HepG2 (cell line): Measurements from ENCODE around the gene SLC29A3. TPM values are rescaled to one million over a fixed set of nuclear protein-coding genes. Genes with fewer than 3 reads are reported as not detected.

Experiments used
- ATAC-seq: fragments of 200-7000 bp; cut with Tn5 transposase; 3 replicates; pipeline ENCODE4 v1.9.1; 2020; ENCODE audit warnings: mild to moderate bottlenecking, moderate library complexity
- BruUV-seq: library from RNA; stranded (reverse); fragments of 400-500 nt; replicated peaks from 2 replicates; lab custom pipeline; 2021; lab: Mats Ljungman, UMichigan
- CTCF ChIA-PET: fragments of 300-600 bp; formaldehyde crosslinking; extraction: SDS; loops from one replicate; lab custom pipeline; 2021; ENCODE audit warnings: low total read pairs, inconsistent platforms, low intra/inter-chr PET ratio; lab: Yijun Ruan, JAX
- POLR2A ChIA-PET: fragments of 350-600 bp; sonication (Branson Sonifier 250); formaldehyde crosslinking; loops from one replicate; lab custom pipeline; 2020; ENCODE audit warnings: antibody characterized with exemption, inconsistent platforms; lab: Yijun Ruan, JAX
- DNase-seq: peaks from one replicate; pipeline ENCODE4 v3.0.0-alpha.2; 2015; ENCODE audit warnings: low spot score
- FAIRE-seq: peaks from 3 replicates; lab custom pipeline; 2011; peaks lifted over from hg19 to GRCh38; lab: Jason Lieb, UNC
- H2AFZ ChIP-seq: one replicate; pipeline ENCODE4 v1.6.1; 2011; ENCODE audit warnings: low read length, inconsistent platforms
- H3K27ac ChIP-seq: fragments of 300-600 bp; 3 replicates; pipeline ENCODE4 v1.8.0; 2011; ENCODE audit warnings: mixed run types, mild to moderate bottlenecking, mixed read lengths, low read length, inconsistent platforms; ENCODE audit not compliant: insufficient read depth; ENCODE audit errors: extremely low read length
- H3K27me3 ChIP-seq, 2 experiments: fragments of 200-600 bp in 1 of 2; 2 replicates in 1 of 2; 3 replicates in 1 of 2; pipeline versions ENCODE4 v1.6.0 to v1.8.0; 2011; ENCODE audit warnings: low read length in 2 of 2, mild to moderate bottlenecking in 2 of 2, moderate library complexity in 2 of 2, inconsistent platforms in 1 of 2; ENCODE audit not compliant: insufficient read depth in 2 of 2, control insufficient read depth in 1 of 2
- H3K36me3 ChIP-seq, 2 experiments: fragments of 200-600 bp in 1 of 2; replicated peaks in 1 of 2; 2 replicates in 1 of 2; 3 replicates in 1 of 2; pipeline versions ENCODE4 v1.5.1 to v1.8.0; 2011; ENCODE audit warnings: low read length in 2 of 2, inconsistent platforms in 1 of 2; ENCODE audit not compliant: insufficient read depth in 2 of 2, control insufficient read depth in 1 of 2
- H3K4me1 ChIP-seq: 2 replicates; pipeline ENCODE4 v1.5.1; 2012; ENCODE audit warnings: low read length, inconsistent platforms; ENCODE audit not compliant: insufficient read depth
- H3K4me2 ChIP-seq: 2 replicates; pipeline ENCODE4 v1.6.0; 2011; ENCODE audit warnings: low read depth, low read length, inconsistent platforms
- H3K4me3 ChIP-seq, 3 experiments: fragments of 200-600 bp in 1 of 3; sonication (generic), shearing (Covaris generic) in 1 of 3; replicated peaks in 1 of 3; 2 replicates each; pipeline ENCODE4 v1.5.1; 2011 to 2016; ENCODE audit warnings: low read length in 3 of 3, inconsistent platforms in 2 of 3, low read depth in 2 of 3, mild to moderate bottlenecking in 2 of 3, control low read depth in 1 of 3, mixed read lengths in 1 of 3; ENCODE audit not compliant: insufficient read depth in 1 of 3
- H3K79me2 ChIP-seq: one replicate; pipeline ENCODE4 v1.6.1; 2011; ENCODE audit warnings: low read length, inconsistent platforms; ENCODE audit not compliant: insufficient read depth
- H3K9ac ChIP-seq: 2 replicates; pipeline ENCODE4 v1.6.0; 2011; ENCODE audit warnings: mild to moderate bottlenecking, low read depth, low read length, inconsistent platforms; ENCODE audit not compliant: insufficient read depth
- H3K9me3 ChIP-seq: 2 replicates; pipeline ENCODE4 v1.5.1; 2012; ENCODE audit warnings: mild to moderate bottlenecking, low read length
- H4K20me1 ChIP-seq: 2 replicates; pipeline ENCODE4 v1.6.0; 2011; ENCODE audit warnings: inconsistent platforms, mild to moderate bottlenecking, low read length, moderate library complexity; ENCODE audit not compliant: insufficient read depth
- HIVEP1 ChIP-seq: sonication (generic); formaldehyde crosslinking; IDR thresholded peaks from 2 replicates; pipeline ENCODE4 v1.4.0; 2020; ENCODE audit warnings: mild to moderate bottlenecking, missing genetic modification reagents
- RBM39 ChIP-seq: fragments of 200-400 bp; formaldehyde crosslinking; IDR thresholded peaks from one replicate; pipeline ENCODE4 v1.6.1; 2018; ENCODE audit warnings: antibody characterized with exemption, mild to moderate bottlenecking, low read depth, low read length; ENCODE audit not compliant: poor library complexity, severe bottlenecking
- SALL1 ChIP-seq: sonication (generic); formaldehyde crosslinking; IDR thresholded peaks from 2 replicates; pipeline ENCODE4 v1.8.0; 2022; ENCODE audit warnings: mild to moderate bottlenecking, missing genetic modification reagents
- SMAD3 ChIP-seq: sonication (generic); formaldehyde crosslinking; IDR thresholded peaks from 2 replicates; pipeline ENCODE4 v1.4.0; 2020; ENCODE audit warnings: missing genetic modification reagents
- TEAD3 ChIP-seq: optimal IDR thresholded peaks from 2 replicates; pipeline ENCODE3; 2016; ENCODE audit warnings: borderline replicate concordance
- YEATS4 ChIP-seq: sonication (generic); formaldehyde crosslinking; IDR thresholded peaks from 2 replicates; pipeline ENCODE4 v1.4.0; 2020; ENCODE audit warnings: missing genetic modification reagents, borderline replicate concordance
- ZNF230 ChIP-seq: sonication (generic); formaldehyde crosslinking; IDR thresholded peaks from 2 replicates; pipeline ENCODE4 v1.4.0; 2020; ENCODE audit warnings: mild to moderate bottlenecking, missing genetic modification reagents
- ZNF562 ChIP-seq: sonication (generic); formaldehyde crosslinking; IDR thresholded peaks from 2 replicates; pipeline ENCODE4 v1.8.0; 2022; ENCODE audit warnings: missing genetic modification reagents, borderline replicate concordance
- ZNF619 ChIP-seq: sonication (generic); formaldehyde crosslinking; IDR thresholded peaks from 2 replicates; pipeline ENCODE4 v1.4.0; 2020; ENCODE audit warnings: mild to moderate bottlenecking, missing genetic modification reagents
- WGBS: methylation state at CpG from one replicate; pipeline ENCODE4 v1.1.6; 2017; ENCODE audit warnings: low lambda C conversion rate; 5-methylcytosine and 5-hydroxymethylcytosine counted together
- in situ Hi-C: cut with HindIII; loops from 2 replicates; pipeline ENCODE4 v1.10.0; 2017; ENCODE audit warnings: low pct_unique_long_range_greater_than_20kb; ENCODE audit not compliant: extremely low pct_ligation_motif_present
- intact Hi-C: fragments of 100-400 bp; cut with micrococcal nuclease; formaldehyde crosslinking; loops from one replicate; pipeline ENCODE4 v1.10.0; 2022; ENCODE audit not compliant: unreplicated experiment
- polyA plus RNA-seq, 8 experiments: library from polyadenylated mRNA; depleted of rRNA in 3 of 8; stranded (reverse) in 7 of 8; unstranded in 1 of 8; fragments of >200 nt; fragmentation: Illumina TruSeq in 4 of 8; extraction: Trizol in 4 of 8; gene quantifications; 2 replicates each; pipeline versions ENCODE4 v1.2.1 to v1.2.3, GENCODE V29; 2011 to 2016; ENCODE audit warnings: low read depth in 4 of 8, missing spikeins in 1 of 8, mixed read lengths in 1 of 8; ENCODE audit not compliant: insufficient read depth in 1 of 8
- total RNA-seq, 5 experiments: library from RNA; depleted of rRNA; stranded (reverse); fragments of >200 nt; fragmentation: Illumina TruSeq; extraction: Trizol; gene quantifications; 2 replicates each; pipeline ENCODE4 v1.2.3, GENCODE V29; 2016; ENCODE audit warnings: low read depth in 1 of 5
- TF ChIP-seq, protein P1 (sequence below): sonication (generic); formaldehyde crosslinking; IDR thresholded peaks from 2 replicates; pipeline ENCODE4 v1.8.0; 2022; ENCODE audit warnings: mild to moderate bottlenecking, missing genetic modification reagents, moderate library complexity
- TF ChIP-seq, protein P2 (sequence below): IDR thresholded peaks from 2 replicates; pipeline ENCODE4 v1.6.1; 2012; ENCODE audit warnings: inconsistent platforms

The SLC29A3 gene
- total and polyA plus RNA-seq, 2 of the 13 experiments (the other 11 are each of a cell fraction or from before 2014, with no cell fraction given): 8.6 to 11.8 TPM

GRCh38 chr10:71299071-71299785 lies 19.8 kb upstream of the SLC29A3 start:
- in situ Hi-C loops: no loop called here
- FAIRE-seq: no peak
- TF ChIP-seq, protein P1, sequence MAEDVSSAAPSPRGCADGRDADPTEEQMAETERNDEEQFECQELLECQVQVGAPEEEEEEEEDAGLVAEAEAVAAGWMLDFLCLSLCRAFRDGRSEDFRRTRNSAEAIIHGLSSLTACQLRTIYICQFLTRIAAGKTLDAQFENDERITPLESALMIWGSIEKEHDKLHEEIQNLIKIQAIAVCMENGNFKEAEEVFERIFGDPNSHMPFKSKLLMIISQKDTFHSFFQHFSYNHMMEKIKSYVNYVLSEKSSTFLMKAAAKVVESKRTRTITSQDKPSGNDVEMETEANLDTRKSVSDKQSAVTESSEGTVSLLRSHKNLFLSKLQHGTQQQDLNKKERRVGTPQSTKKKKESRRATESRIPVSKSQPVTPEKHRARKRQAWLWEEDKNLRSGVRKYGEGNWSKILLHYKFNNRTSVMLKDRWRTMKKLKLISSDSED (CRISPR knock-in tag): no peak
- TF ChIP-seq TEAD3 (CRISPR knock-in tag): no peak
- no peak for TF ChIP-seq ZNF230 (CRISPR knock-in tag)
- TF ChIP-seq, all 625 proteins: peak for 0
- no peak overlapping the region for H2AFZ ChIP-seq
- H3K27ac ChIP-seq: no peak overlapping the region
- H3K4me2 ChIP-seq: no peak overlapping the region
- ATAC-seq (no peak), DNase-seq (no peak)
- H3K4me1 ChIP-seq: no peaks in the 10 kb centered on the region
- H4K20me1 ChIP-seq: 0 out of 2 replicates have a peak, but pooled peaks cover 3% of the 10 kb centered on the region
- no peaks in the 10 kb centered on the region for H3K9me3 ChIP-seq
- H3K9ac ChIP-seq: no peak overlapping the region
- intact Hi-C loops: no loop called here
- peaks cover 0 to 16% of the 10 kb centered on the region in 2 experiments; a peak in 3 of 5 replicates for H3K27me3 ChIP-seq
- H3K36me3 ChIP-seq: no peaks in the 10 kb centered on the region
- CTCF ChIA-PET: no interaction called here
- H3K79me2 ChIP-seq: no peaks in the 10 kb centered on the region
- no peak overlapping the region for H3K4me3 ChIP-seq
- WGBS: 25% methylated on average over 10 of the region's 14 CpGs
- no TSS peak for BruUV-seq
- POLR2A ChIA-PET: no interaction called here

GRCh38 chr10:71300555-71301370 lies 18.3 kb upstream of the SLC29A3 start:
- no peak; the same call in 2 of the 3 replicates for ATAC-seq
- in situ Hi-C loops: no loop called here

More at GRCh38 chr10:71300555-71301370, 18.3 kb upstream of the SLC29A3 start:
- Histone ChIP-seq H3K27ac (no peak overlapping the region), H3K27me3 (peaks cover 0 to 13% of the 10 kb centered on the region in 2 experiments; a peak in 2 of 5 replicates), H3K9ac (no peak overlapping the region), H4K20me1 (0 out of 2 replicates have a peak, but pooled peaks cover 3% of the 10 kb centered on the region), H3K4me2 (no peak overlapping the region), H2AFZ (no peak overlapping the region), H3K79me2 (no peaks in the 10 kb centered on the region), H3K36me3 (no peaks in the 10 kb centered on the region), H3K4me3 (no peak overlapping the region), H3K9me3 (no peaks in the 10 kb centered on the region), H3K4me1 (no peaks in the 10 kb centered on the region)
- ChIA-PET POLR2A (no interaction called here), CTCF (no interaction called here)
- no peak for FAIRE-seq
- BruUV-seq: no TSS peak
- TF ChIP-seq ZNF230 (CRISPR knock-in tag): no peak
- no peak for TF ChIP-seq SALL1 (CRISPR knock-in tag)
- no peak for TF ChIP-seq SMAD3 (CRISPR knock-in tag)
- TF ChIP-seq HIVEP1: no peak
- TF ChIP-seq RBM39: no peak
- TF ChIP-seq, protein P2, sequence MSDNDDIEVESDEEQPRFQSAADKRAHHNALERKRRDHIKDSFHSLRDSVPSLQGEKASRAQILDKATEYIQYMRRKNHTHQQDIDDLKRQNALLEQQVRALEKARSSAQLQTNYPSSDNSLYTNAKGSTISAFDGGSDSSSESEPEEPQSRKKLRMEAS: no peak
- no peak for TF ChIP-seq ZNF619
- no peak for TF ChIP-seq ZNF562 (CRISPR knock-in tag)
- TF ChIP-seq YEATS4 (CRISPR knock-in tag): no peak
- no peak for DNase-seq
- 20% methylated on average over 8 of the region's 16 CpGs for WGBS
- intact Hi-C loops: no loop called here
